Left colon (tissue), 2 donors: Measurements from ENCODE around the gene GPC5. TPM values are rescaled to one million over a fixed set of nuclear protein-coding genes. Genes with fewer than 3 reads are reported as not detected.

Source experiments
- ATAC-seq: fragments of 200-7000 bp; cut with Tn5 transposase; one replicate; pipeline ENCODE4 v1.9.1; 2020; ENCODE audit warnings: mild to moderate bottlenecking, moderate library complexity
- DNase-seq, 2 donors: peaks; one replicate each; pipeline ENCODE4 v3.0.0-alpha.2; 2020
- intact Hi-C, 2 donors: fragments of 100-400 bp; cut with DNase I in 1 of 2; cut with micrococcal nuclease in 1 of 2; formaldehyde crosslinking; loops; one replicate each; pipeline versions ENCODE4 v1.11.2 to v1.14.0; 2022; cut with DNase I, micrococcal nuclease
- total RNA-seq, 2 donors: library from RNA; stranded (reverse); fragmentation: NEBNext Ultra II Directional; extraction: Animal tissue kit (Norgen Biotek cat#: 25700); gene quantifications; one replicate each; pipeline ENCODE4 v1.2.1, GENCODE V29; 2021
- donor health status: DM: no; HTN: no; CAD: no.
- donor health status: DM: yes; HTN: yes; CAD: no.

Gene GPC5
- total RNA-seq, 2 donors from 2014 or later = 0.22 to 0.24 TPM

DNA sequence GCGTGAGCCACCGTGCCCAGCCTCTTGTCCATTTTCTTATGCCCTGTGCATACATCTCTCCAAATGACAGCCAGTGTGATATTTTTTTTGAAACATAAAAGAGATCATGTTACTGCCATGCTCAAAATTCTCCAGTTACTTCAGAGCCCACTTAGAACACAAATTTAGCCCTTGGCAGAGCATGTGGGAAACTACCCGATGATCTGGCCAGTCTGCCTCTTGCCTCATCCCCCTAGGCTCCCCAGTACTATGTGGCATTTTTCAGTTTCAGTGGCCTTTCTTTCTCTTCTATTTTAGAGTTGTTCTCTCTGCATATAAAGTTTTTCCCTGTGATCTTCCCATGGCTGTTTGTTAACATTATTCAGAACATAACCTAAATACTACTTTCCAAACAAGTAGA, 323.0 kb downstream of the GPC5 start:
- ATAC-seq (no peak), DNase-seq (no peak)
- intact Hi-C loops = loop anchor here in 1 of 2 donors (10.0 kb wide), 2 partner anchors 337 to 407 kb away; no protein-coding TSS in a partner anchor

GRCh38 chr13:91722267-91722884, 324.0 kb downstream of the GPC5 start:
- intact Hi-C loops = loop anchor here in 1 of 2 donors (10.0 kb wide), 2 partner anchors 338 to 408 kb away; no protein-coding TSS in a partner anchor
- ATAC-seq (no peak), DNase-seq (no peak)

GRCh38 chr13:91724591-91724990, 326.2 kb downstream of the GPC5 start:
- intact Hi-C loops = loop anchor here in 1 of 2 donors (10.0 kb wide), 2 partner anchors 340 to 410 kb away; no protein-coding TSS in a partner anchor
- no peak for DNase-seq
- no peak for ATAC-seq

- no peak for ATAC-seq
- DNase-seq = no peak
- intact Hi-C loops = loop anchor here in 1 of 2 donors (10.0 kb wide), 2 partner anchors 341 to 411 kb away; no protein-coding TSS in a partner anchor
These were observed 327.2 kb downstream of the GPC5 start for GRCh38 chr13:91725646-91726045.

- DNase-seq (no peak), ATAC-seq (no peak)
- intact Hi-C loops = loop anchor here in 1 of 2 donors (10.0 kb wide), 2 partner anchors 342 to 412 kb away; no protein-coding TSS in a partner anchor
These were observed 328.2 kb downstream of the GPC5 start for GRCh38 chr13:91726671-91727070.

DNA sequence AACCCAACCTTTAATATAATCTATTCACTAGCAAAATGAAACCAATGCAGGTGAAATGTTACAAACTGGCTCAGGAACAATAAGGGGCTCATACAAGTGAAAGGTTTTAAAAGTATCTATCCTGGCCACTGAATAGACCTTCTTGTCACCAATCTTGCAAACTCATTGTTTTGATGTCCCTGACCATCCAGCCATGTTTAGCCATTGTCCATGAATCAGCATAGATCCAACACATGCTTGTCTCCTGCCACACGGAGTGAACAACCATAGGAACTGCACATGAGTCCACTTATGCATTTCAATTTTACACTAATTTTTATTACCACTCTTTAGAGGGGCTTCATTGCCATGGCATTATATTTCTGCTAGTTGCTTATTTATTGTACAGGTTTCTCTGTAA, 331.4 kb downstream of the GPC5 start:
- intact Hi-C loops = loop anchor here in 1 of 2 donors (10.0 kb wide), 2 partner anchors 345 to 415 kb away; no protein-coding TSS in a partner anchor
- ATAC-seq (no peak), DNase-seq (no peak)

DNA sequence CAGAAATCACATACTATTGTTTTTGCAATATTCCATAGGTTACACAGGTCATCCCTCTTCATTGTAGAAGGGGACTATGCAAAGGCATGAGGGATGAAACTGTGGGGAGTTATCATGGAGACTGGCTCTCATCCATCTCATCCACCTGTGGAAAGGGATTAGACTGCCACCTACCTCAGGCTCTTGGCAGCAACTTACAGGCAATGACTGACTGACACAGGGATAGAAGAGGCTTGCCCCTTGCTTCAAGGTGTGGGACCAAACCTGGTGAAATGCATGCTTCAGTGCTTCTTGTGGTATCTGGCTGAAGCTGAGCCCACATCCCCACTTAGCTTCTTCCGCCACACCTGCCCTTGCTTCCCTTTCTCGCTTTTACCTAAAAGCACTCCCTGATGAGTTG, 341.3 kb downstream of the GPC5 start:
- no peak for ATAC-seq

GRCh38 chr13:91740756-91741155, 342.3 kb downstream of the GPC5 start:
- ATAC-seq (no peak), DNase-seq (no peak)
- intact Hi-C loops = no loop called here

More for the DNA sequence above, 341.3 kb downstream of the GPC5 start:
- DNase-seq = no peak
- intact Hi-C loops = no loop called here

- intact Hi-C loops = no loop called here
- ATAC-seq (no peak), DNase-seq (no peak)
These were observed 343.5 kb downstream of the GPC5 start for GRCh38 chr13:91741925-91742324.

DNA sequence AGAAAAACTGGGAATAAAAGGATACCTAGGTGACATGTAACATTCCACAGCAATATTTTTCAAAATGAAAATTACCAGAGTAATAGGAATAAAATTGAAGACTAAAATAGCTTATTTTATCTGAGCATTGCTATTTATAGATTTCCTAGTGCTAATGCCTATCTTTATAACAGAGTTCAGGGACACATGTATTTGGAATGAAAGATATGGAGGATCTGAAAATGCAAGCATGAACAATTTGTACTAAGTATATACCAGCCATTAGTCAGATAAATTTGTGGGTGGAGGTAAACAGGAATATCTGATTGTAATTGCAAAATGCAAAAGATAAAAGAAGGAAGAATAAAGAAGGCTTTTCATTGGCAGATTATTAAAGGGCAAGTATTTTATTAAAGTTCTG, 345.9 kb downstream of the GPC5 start:
- DNase-seq (no peak), ATAC-seq (no peak)
- intact Hi-C loops = no loop called here

- ATAC-seq = no peak
- intact Hi-C loops = no loop called here
- no peak for DNase-seq
These were observed 347.5 kb downstream of the GPC5 start for GRCh38 chr13:91745967-91746366.

- no peak for ATAC-seq
- intact Hi-C loops = no loop called here
- no peak for DNase-seq
These were observed 348.8 kb downstream of the GPC5 start for GRCh38 chr13:91747186-91747585.

- ATAC-seq = no peak
- no peak for DNase-seq
- intact Hi-C loops = no loop called here
These were observed 350.1 kb downstream of the GPC5 start for GRCh38 chr13:91748416-91749089.

- ATAC-seq = no peak
- no peak for DNase-seq
- intact Hi-C loops = no loop called here
These were observed 360.3 kb downstream of the GPC5 start for GRCh38 chr13:91758724-91759123.

DNA sequence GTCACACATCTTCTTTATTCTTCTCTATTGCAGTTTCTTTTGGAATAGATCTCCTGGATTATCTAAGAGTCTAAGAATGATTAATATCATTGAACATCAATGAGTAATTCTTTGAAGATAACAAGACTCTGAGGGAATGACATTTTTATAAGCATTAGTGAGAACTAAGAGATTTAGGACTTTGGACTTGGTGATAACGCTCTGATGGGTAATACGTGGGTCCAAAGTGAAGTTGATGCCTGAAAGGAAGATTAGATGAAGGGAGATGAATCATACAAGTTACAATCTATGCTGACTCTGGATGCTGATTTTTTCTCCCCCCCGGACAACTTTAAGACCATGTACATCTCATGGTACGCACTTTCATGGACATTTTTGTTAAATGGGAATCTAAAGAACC, 364.5 kb downstream of the GPC5 start:
- ATAC-seq (no peak), DNase-seq (no peak)
- intact Hi-C loops = no loop called here

DNA sequence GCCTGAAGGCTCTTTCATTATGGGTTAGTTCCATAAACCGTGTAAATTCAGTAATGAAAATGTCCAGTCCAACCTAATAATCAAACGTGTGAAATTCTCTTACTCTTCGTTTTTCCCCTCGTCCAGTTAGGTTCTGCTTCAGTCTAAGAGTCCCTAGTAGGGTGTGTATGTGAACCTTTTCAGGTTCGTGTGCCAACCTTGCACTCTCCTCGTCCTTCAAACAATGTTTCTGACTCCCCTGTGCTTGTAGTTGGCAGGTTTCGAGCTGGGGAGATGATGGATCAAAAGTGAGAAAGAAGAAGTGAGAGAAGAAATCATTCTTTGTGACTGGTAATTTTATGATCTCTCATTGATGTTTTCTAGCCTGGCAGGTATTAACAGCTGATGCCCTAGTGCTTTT, 366.1 kb downstream of the GPC5 start:
- intact Hi-C loops = no loop called here
- DNase-seq (no peak), ATAC-seq (no peak)

- DNase-seq (no peak), ATAC-seq (no peak)
- intact Hi-C loops = no loop called here
These were observed 369.2 kb downstream of the GPC5 start for GRCh38 chr13:91767651-91768050.

DNA sequence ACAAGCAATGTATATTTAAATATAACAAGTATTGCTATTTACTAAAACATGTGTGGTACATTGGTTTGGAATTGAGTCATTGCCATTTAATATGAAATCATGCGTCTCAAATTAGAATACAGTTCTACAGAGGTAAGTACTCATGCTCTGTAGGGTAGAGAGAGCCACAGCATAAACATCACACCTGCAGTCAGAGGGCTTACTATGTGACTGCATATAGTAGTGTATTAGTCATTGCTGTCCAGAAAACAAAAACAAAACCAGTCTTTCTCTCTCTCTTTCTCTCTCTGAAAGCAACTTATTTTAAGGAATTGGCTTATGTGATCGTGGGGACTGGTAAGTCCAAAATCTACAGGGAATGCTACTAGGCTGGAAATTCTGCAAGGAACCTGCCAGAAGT, 370.3 kb downstream of the GPC5 start:
- DNase-seq = no peak
- intact Hi-C loops = no loop called here

DNA sequence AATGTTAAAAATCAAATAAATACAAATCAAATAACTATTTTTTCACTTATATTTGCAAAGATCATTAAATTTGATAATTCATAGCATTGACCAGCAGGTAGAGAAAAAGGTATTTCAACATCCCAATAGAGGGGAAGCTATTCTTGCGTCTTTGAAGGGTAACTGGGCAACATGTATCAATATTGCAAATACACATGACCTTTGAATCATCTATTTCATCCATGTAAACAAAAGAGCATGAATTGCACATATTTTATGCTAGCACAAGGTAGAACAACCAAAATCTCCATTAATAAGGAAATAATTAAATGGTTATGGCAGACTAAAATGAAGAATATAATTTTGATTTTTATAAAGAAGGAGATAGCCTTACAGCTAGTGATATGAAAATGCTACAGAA, 372.8 kb downstream of the GPC5 start:
- DNase-seq (no peak), ATAC-seq (no peak)
- intact Hi-C loops = no loop called here

More for the DNA sequence above, 370.3 kb downstream of the GPC5 start:
- no peak for ATAC-seq

DNA sequence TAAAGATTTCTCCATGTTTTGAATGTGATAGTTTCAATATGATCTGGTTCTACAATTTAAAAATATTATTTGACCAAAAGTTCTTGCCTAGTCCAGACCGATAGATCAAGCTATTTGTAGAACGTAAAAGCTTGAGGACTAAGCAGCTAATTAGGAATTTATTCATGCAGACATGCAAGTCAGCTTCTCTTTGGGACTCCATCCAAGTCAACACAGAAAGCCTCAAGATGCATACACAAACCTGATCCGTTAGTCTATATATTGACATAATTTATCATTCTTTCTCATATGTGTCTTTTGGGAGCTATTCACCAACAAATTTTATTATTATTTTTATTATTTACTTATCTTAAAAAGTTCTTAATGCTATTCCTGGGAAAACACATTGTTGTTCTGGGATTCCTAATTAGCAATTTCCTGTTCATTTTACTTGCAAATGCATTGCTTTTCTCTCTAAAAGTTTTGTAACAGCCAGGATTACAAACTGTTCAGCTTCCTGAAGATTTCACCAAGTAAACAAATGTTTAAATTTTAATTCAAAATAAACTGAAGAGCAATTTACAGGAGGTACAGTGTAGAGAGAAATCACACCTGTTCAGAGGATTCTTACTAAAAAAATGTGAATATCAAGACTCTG, 375.3 kb downstream of the GPC5 start:
- intact Hi-C loops = no loop called here
- DNase-seq (no peak), ATAC-seq (no peak)
